Mesothelial cell of epicardium (in vitro differentiated cells): ENCODE measurements around the gene SPOCK1. TPM values are rescaled to one million over a fixed set of nuclear protein-coding genes. Genes with fewer than 3 reads are reported as not detected.

Experiments
- DNase-seq, 2 experiments: peaks; one replicate each; pipeline ENCODE4 v3.0.0; 2021; ENCODE audit warnings: low spot score in 2 of 2; ENCODE audit not compliant: unreplicated experiment in 2 of 2
- H3K27ac Mint-ChIP-seq: 2 replicates; pipeline ENCODE4 v1.8.0; 2021; ENCODE audit warnings: mixed read lengths
- H3K27me3 Mint-ChIP-seq: 2 replicates; pipeline ENCODE4 v1.8.0; 2021; ENCODE audit warnings: low read depth, mixed read lengths
- H3K36me3 Mint-ChIP-seq: 2 replicates; pipeline ENCODE4 v1.8.0; 2021; ENCODE audit warnings: mixed read lengths
- H3K4me1 Mint-ChIP-seq: 2 replicates; pipeline ENCODE4 v1.8.0; 2021; ENCODE audit warnings: mixed read lengths
- H3K4me3 Mint-ChIP-seq: 2 replicates; pipeline ENCODE4 v1.8.0; 2021; ENCODE audit warnings: mild to moderate bottlenecking, moderate library complexity, mixed read lengths
- H3K9me3 Mint-ChIP-seq: 2 replicates; pipeline ENCODE4 v1.8.0; 2021; ENCODE audit warnings: mixed read lengths
- total RNA-seq: library from RNA; stranded (reverse); gene quantifications from 3 replicates; pipeline ENCODE4 v1.2.1, GENCODE V29; 2021
- TF ChIP-seq, protein P1 (sequence below): fragments of 200-600 bp; sonication (generic); IDR thresholded peaks from one replicate; pipeline ENCODE4 v1.5.0; 2021; ENCODE audit warnings: antibody characterized with exemption; ENCODE audit not compliant: unreplicated experiment

Gene SPOCK1
- total RNA-seq, 1 donor from 2014 or later = 6.6 TPM

DNA sequence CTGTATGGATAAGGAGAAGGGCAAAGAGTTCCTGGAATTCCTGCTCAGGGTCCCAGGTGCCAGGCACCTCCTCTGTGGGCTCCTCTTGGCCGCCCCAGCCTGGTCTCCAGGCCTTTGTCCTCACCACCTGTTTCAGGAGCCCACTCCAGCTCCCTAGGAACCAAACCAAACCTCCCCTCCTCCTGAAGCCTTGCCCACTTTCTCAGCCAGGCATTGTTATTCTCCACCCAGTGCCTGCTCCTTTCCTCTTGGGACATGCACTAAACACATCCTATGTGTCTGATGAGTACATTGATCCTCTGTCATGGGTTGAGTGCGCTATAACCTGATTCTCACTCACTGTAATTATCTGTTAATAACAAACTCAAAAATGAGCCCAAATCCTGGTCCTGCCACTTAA is 189.8 kb downstream of the SPOCK1 start:
- no peak overlapping the region for H3K27ac Mint-ChIP-seq
- H3K9me3 Mint-ChIP-seq = no peaks in the 10 kb centered on the region
- H3K4me3 Mint-ChIP-seq = no peak overlapping the region
- TF ChIP-seq, protein P1, sequence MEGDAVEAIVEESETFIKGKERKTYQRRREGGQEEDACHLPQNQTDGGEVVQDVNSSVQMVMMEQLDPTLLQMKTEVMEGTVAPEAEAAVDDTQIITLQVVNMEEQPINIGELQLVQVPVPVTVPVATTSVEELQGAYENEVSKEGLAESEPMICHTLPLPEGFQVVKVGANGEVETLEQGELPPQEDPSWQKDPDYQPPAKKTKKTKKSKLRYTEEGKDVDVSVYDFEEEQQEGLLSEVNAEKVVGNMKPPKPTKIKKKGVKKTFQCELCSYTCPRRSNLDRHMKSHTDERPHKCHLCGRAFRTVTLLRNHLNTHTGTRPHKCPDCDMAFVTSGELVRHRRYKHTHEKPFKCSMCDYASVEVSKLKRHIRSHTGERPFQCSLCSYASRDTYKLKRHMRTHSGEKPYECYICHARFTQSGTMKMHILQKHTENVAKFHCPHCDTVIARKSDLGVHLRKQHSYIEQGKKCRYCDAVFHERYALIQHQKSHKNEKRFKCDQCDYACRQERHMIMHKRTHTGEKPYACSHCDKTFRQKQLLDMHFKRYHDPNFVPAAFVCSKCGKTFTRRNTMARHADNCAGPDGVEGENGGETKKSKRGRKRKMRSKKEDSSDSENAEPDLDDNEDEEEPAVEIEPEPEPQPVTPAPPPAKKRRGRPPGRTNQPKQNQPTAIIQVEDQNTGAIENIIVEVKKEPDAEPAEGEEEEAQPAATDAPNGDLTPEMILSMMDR = no peak
- DNase-seq = no peak
- peaks cover 34% of the 10 kb centered on the region for H3K27me3 Mint-ChIP-seq
- no peaks in the 10 kb centered on the region for H3K4me1 Mint-ChIP-seq
- no peaks in the 10 kb centered on the region for H3K36me3 Mint-ChIP-seq

DNA sequence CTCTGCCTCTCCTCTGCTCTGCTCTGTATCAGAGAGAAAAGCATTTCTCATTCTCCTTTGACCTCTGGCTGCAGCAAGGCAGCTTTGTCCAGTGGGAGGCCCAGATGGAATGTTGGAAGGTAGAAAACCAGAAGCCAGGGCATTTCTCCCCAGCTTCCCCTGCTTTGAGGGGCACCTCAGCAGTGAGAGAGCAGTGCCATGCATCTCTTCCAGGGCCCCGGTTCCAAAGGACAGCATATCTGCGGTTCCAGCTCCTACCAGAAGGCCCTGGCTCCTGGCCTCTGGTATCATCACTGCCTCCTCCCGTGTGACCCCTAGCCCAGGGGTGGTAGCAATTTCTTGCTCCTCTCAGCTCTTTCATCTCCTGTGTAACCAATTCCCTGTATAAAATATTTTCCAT is 190.8 kb downstream of the SPOCK1 start:
- Mint-ChIP-seq H3K9me3 (no peaks in the 10 kb centered on the region), H3K4me1 (no peaks in the 10 kb centered on the region), H3K27ac (no peak overlapping the region), H3K27me3 (peaks cover 33% of the 10 kb centered on the region), H3K36me3 (no peaks in the 10 kb centered on the region), H3K4me3 (no peak overlapping the region)
- no peak for DNase-seq
- TF ChIP-seq, protein P1 = no peak

DNA sequence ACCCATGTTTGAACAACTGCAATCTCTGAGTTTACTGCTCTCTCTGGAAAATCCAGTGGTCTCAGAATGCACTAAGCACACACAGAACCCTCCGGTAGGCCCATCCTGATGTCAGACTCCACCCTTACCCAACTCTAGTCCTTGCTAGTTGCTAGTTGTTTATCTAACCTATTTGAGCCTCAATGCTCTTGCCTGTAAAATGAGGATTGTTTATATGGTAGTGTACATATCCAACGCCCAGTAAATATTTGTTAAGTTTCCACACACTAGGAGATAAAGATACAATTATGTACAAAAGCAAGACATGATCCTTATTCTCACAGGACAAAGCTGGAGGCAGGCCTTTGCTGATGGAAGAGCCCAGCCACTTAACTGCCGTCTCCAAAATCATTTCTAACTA is 192.2 kb downstream of the SPOCK1 start:
- no peak for DNase-seq
- no peak overlapping the region for H3K27ac Mint-ChIP-seq
- TF ChIP-seq, protein P1 = no peak
- H3K4me1 Mint-ChIP-seq = no peaks in the 10 kb centered on the region
- peaks cover 29% of the 10 kb centered on the region for H3K27me3 Mint-ChIP-seq
- H3K36me3 Mint-ChIP-seq = no peaks in the 10 kb centered on the region
- H3K4me3 Mint-ChIP-seq = no peak overlapping the region
- no peaks in the 10 kb centered on the region for H3K9me3 Mint-ChIP-seq

DNA sequence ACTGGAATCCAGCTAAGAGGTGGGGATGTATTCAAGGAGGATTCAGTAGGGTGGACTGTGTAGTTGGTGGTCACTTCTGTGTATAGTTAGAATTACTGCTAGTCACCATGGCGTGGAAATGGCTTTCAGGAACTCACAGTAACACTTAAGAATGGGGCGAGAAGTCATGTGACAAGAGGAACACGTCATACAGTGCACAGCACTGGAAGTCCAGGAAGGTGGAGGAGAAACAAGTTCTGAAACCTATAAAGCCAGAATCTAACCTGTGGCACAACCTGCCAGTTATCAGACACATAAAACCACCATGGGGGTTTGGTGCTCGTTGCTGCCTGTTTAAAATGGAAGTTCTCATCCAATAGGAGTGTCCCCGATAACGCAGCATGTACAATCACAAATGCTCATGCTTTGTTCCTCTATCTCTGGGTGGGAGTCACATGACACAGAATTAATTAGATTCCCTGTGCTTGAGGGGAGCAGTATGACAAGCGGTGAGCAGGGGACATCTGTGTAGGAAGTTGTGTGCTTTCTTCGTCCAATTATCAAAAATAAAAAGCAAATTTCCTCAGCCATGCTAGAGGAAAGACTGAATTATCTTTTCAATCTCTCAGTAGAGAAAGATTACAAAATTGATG is 193.0 kb downstream of the SPOCK1 start:
- no peak overlapping the region for H3K27ac Mint-ChIP-seq
- no peaks in the 10 kb centered on the region for H3K4me1 Mint-ChIP-seq
- TF ChIP-seq, protein P1 = no peak
- no peaks in the 10 kb centered on the region for H3K36me3 Mint-ChIP-seq
- no peak for DNase-seq
- peaks cover 35% of the 10 kb centered on the region for H3K27me3 Mint-ChIP-seq
- no peaks in the 10 kb centered on the region for H3K9me3 Mint-ChIP-seq
- H3K4me3 Mint-ChIP-seq = no peak overlapping the region

DNA sequence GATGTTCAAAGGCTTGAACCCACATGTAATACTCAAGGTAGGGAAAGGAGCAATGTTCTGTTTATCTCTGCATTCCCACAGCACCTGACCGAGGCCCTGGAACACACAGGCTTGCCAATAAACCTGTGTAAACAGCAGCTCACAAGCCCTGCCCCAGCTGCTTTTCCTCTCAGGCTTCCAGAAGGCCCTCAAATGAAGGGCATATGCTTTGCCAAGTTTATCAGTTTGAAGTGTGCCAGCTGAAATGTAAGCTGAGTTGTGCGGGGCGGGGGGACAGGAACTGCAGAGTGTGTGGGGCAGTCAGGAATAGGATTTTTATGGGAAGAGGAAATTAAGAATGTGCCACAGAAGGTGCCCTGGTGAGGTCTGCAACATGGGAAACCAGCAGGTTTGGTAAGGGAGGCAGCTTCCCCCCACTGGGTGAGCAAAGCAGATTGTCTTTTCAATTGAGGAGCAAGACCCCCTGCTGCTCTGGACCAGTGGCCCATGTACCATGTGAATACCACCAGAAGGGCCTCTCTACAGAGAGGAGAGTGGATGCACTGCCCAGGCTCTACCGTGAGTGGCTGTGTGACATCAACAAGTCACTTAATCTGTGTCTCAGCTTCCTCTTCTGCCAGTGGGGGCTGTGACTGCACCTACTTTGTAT is 194.8 kb downstream of the SPOCK1 start:
- DNase-seq = no peak
- H3K4me3 Mint-ChIP-seq = no peak overlapping the region
- peaks cover 41% of the 10 kb centered on the region for H3K27me3 Mint-ChIP-seq
- H3K9me3 Mint-ChIP-seq = no peaks in the 10 kb centered on the region
- H3K27ac Mint-ChIP-seq = no peak overlapping the region
- H3K36me3 Mint-ChIP-seq = no peaks in the 10 kb centered on the region
- TF ChIP-seq, protein P1 = no peak
- no peaks in the 10 kb centered on the region for H3K4me1 Mint-ChIP-seq
